Fibroblast of lung (primary cell): ENCODE results near the gene ANKRD52. TPM values are rescaled to one million over a fixed set of nuclear protein-coding genes. Genes with fewer than 3 reads are reported as not detected.

Experiments used
- DNase-seq, 2 donors: peaks; one replicate each; pipeline versions ENCODE4 v3.0.0 to v3.0.0-alpha.2; 2010; ENCODE audit warnings: low read depth in 2 of 2
- H2AFZ ChIP-seq: 2 replicates; pipeline ENCODE4 v1.5.1; 2012; ENCODE audit warnings: low read length, control low read depth, inconsistent platforms
- H3K27ac ChIP-seq: 2 replicates; pipeline ENCODE4 v1.5.1; 2011; ENCODE audit warnings: low read length, control low read depth; ENCODE audit not compliant: insufficient read depth
- H3K27me3 ChIP-seq: 2 replicates; pipeline ENCODE4 v1.5.1; 2011; ENCODE audit warnings: mild to moderate bottlenecking, low read length; ENCODE audit not compliant: control insufficient read depth, insufficient read depth
- H3K36me3 ChIP-seq: 2 replicates; pipeline ENCODE4 v1.5.1; 2011; ENCODE audit warnings: low read length; ENCODE audit not compliant: control insufficient read depth, insufficient read depth
- H3K4me1 ChIP-seq: 2 replicates; pipeline ENCODE4 v1.5.1; 2011; ENCODE audit warnings: low read length; ENCODE audit not compliant: control insufficient read depth, insufficient read depth; ENCODE audit errors: extremely low read depth
- H3K4me2 ChIP-seq: 2 replicates; pipeline ENCODE4 v1.5.1; 2011; ENCODE audit warnings: low read length, control low read depth; ENCODE audit not compliant: insufficient read depth; ENCODE audit errors: extremely low read depth
- H3K4me3 ChIP-seq, 4 experiments: fragments of 200-600 bp in 1 of 4; sonication (generic) in 1 of 4; replicated peaks in 1 of 4; 2 replicates each; pipeline ENCODE4 v1.5.1; 2011 to 2016; ENCODE audit warnings: low read length in 4 of 4, low read depth in 3 of 4, mild to moderate bottlenecking in 3 of 4, control low read depth in 2 of 4, inconsistent platforms in 1 of 4, mixed read lengths in 1 of 4; ENCODE audit not compliant: insufficient read depth in 1 of 4; ENCODE audit errors: control extremely low read depth in 1 of 4
- H3K79me2 ChIP-seq: 2 replicates; pipeline ENCODE4 v1.5.1; 2012; ENCODE audit warnings: mild to moderate bottlenecking, low read length, inconsistent platforms; ENCODE audit not compliant: control insufficient read depth, insufficient read depth
- H3K9ac ChIP-seq: 2 replicates; pipeline ENCODE4 v1.5.1; 2011; ENCODE audit warnings: mild to moderate bottlenecking, low read length, control low read depth; ENCODE audit not compliant: insufficient read depth
- H3K9me3 ChIP-seq: 2 replicates; pipeline ENCODE4 v1.5.1; 2012; ENCODE audit warnings: low read depth, low read length; ENCODE audit not compliant: control insufficient read depth, insufficient read depth
- H4K20me1 ChIP-seq: 2 replicates; pipeline ENCODE4 v1.5.1; 2011; ENCODE audit warnings: low read length; ENCODE audit not compliant: control insufficient read depth, insufficient read depth; ENCODE audit errors: extremely low read depth
- EZH2 ChIP-seq: IDR thresholded peaks from 2 replicates; pipeline ENCODE4 v1.5.1; 2012; ENCODE audit warnings: low read length, control low read depth, mild to moderate bottlenecking; ENCODE audit errors: missing control alignments
- polyA plus RNA-seq, 2 donors: library from polyadenylated mRNA; depleted of rRNA in 1 of 2; stranded (reverse) in 1 of 2; unstranded in 1 of 2; fragments of >200 nt; gene quantifications; 2 replicates each; pipeline ENCODE4 v1.2.1, GENCODE V29; 2011 to 2012; ENCODE audit warnings: missing spikeins in 1 of 2
- total RNA-seq: library from RNA; depleted of rRNA; stranded (reverse); fragments of >200 nt; gene quantifications from 2 replicates; pipeline ENCODE4 v1.2.1, GENCODE V29; 2014
- TF ChIP-seq, protein P1 (sequence below), 2 donors: IDR thresholded peaks in 1 of 2; conservative IDR thresholded peaks in 1 of 2; 1 replicate in 1 of 2; 2 replicates in 1 of 2; pipeline ENCODE4 v1.5.1; 2011 to 2012; ENCODE audit warnings: low read length in 2 of 2, control low read depth in 1 of 2, inconsistent platforms in 1 of 2, low read depth in 1 of 2, mild to moderate bottlenecking in 1 of 2

ANKRD52 gene
- total and polyA plus RNA-seq, 2 donors (not counting 1 experiment from before 2014, with no cell fraction given), result 12.2 to 14.9 TPM

DNA sequence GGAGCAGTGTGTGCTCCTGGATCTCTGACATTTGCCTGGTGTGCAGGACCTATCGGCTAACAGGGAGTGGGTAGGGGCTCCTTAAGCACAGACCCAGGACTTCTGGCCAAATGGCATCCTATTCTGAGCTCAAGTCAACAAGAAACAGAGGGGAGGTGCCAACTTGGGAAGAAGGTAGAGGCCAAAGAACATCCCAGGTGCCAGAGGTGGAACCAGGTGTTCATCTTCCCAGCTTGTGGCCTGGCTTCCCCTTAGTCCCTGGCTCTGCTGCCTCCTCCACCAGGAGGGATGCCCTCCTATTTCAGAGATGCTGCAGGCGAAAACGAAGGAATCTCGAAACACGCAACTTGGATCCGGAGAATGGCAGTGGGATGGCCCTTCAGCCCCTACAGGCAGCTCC, 22.1 kb downstream of the ANKRD52 start:
- Histone ChIP-seq H4K20me1 (no peaks in the 10 kb centered on the region), H3K4me2 (no peak overlapping the region), H3K27ac (no peak overlapping the region), H3K4me1 (no peaks in the 10 kb centered on the region), H3K9ac (no peak overlapping the region), H3K4me3 (no peak overlapping the region), H3K79me2 (no peaks in the 10 kb centered on the region), H2AFZ (no peak overlapping the region), H3K36me3 (peaks cover 8% of the 10 kb centered on the region), H3K27me3 (no peaks in the 10 kb centered on the region), H3K9me3 (no peaks in the 10 kb centered on the region)
- TF ChIP-seq, protein P1, sequence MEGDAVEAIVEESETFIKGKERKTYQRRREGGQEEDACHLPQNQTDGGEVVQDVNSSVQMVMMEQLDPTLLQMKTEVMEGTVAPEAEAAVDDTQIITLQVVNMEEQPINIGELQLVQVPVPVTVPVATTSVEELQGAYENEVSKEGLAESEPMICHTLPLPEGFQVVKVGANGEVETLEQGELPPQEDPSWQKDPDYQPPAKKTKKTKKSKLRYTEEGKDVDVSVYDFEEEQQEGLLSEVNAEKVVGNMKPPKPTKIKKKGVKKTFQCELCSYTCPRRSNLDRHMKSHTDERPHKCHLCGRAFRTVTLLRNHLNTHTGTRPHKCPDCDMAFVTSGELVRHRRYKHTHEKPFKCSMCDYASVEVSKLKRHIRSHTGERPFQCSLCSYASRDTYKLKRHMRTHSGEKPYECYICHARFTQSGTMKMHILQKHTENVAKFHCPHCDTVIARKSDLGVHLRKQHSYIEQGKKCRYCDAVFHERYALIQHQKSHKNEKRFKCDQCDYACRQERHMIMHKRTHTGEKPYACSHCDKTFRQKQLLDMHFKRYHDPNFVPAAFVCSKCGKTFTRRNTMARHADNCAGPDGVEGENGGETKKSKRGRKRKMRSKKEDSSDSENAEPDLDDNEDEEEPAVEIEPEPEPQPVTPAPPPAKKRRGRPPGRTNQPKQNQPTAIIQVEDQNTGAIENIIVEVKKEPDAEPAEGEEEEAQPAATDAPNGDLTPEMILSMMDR (conservative IDR thresholded peaks at IDR 0.05 in 1 of 2, IDR thresholded peaks at IDR 0.05 in 1 of 2; ENCODE audit: low read depth in 1 of 2, low read length in 2 of 2), result no peak
- no peak for DNase-seq

DNA sequence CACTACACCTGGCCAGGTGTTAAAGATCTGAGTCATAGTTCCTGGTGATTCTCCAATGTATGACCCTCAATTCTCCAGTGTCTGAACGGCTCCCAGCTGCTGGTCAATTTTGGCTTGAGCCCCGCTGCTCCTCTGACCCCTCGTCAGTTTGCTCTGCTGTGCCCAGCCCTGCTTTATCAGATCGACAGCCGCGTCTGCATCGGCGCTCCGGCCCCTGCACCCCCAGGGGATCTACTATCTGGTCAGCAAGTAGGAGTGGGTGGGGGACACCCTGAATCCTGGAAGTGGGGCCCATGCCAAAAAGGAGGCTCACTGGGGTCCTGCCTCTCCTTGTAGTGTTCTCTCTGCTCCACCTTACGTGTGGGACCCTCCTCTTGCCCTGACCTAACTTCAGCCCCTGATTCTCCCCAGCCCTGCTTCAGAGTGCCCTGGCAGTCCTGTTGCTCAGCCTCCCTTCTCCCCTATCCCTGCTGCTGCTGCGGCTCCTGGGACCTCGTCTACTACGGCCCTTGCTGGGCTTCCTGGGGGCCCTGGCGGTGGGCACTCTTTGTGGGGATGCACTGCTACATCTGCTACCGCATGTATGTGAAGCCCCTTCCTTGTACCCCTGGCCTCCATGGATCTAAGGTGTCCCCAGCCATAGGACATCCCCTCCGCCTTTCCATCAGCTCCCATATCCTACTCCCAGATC, 23.3 kb downstream of the ANKRD52 start:
- no peak for TF ChIP-seq EZH2
- TF ChIP-seq, protein P1 (conservative IDR thresholded peaks at IDR 0.05 in 1 of 2, IDR thresholded peaks at IDR 0.05 in 1 of 2; ENCODE audit: low read depth in 1 of 2, low read length in 2 of 2), result no peak
- DNase-seq, result no peak
- no peak overlapping the region for H3K27ac ChIP-seq

DNA sequence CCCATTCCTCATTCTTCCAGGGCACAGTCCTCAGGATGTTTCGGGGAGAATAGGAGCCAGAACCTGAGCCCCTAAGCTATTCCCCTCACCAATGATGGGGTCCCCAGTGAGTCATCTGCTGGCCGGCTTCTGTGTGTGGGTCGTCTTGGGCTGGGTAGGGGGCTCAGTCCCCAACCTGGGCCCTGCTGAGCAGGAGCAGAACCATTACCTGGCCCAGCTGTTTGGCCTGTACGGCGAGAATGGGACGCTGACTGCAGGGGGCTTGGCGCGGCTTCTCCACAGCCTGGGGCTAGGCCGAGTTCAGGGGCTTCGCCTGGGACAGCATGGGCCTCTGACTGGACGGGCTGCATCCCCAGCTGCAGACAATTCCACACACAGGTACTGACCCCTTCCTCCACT, 27.0 kb downstream of the ANKRD52 start:
- no peak overlapping the region for H3K27ac ChIP-seq
- peaks cover 1% of the 10 kb centered on the region for H3K36me3 ChIP-seq
- no peaks in the 10 kb centered on the region for H3K27me3 ChIP-seq
- H3K4me1 ChIP-seq, result no peaks in the 10 kb centered on the region
- no peak overlapping the region for H3K4me3 ChIP-seq
- no peaks in the 10 kb centered on the region for H3K79me2 ChIP-seq
- TF ChIP-seq, protein P1 (conservative IDR thresholded peaks at IDR 0.05 in 1 of 2, IDR thresholded peaks at IDR 0.05 in 1 of 2; ENCODE audit: low read depth in 1 of 2, low read length in 2 of 2), result no peak
- TF ChIP-seq EZH2, result no peak
- no peak overlapping the region for H3K9ac ChIP-seq
- no peak overlapping the region for H3K4me2 ChIP-seq
- no peaks in the 10 kb centered on the region for H4K20me1 ChIP-seq
- no peaks in the 10 kb centered on the region for H3K9me3 ChIP-seq
- H2AFZ ChIP-seq, result no peak overlapping the region
- DNase-seq, result no peak

More for the DNA sequence above, 23.3 kb downstream of the ANKRD52 start:
- H3K79me2 ChIP-seq, result no peaks in the 10 kb centered on the region
- no peaks in the 10 kb centered on the region for H3K27me3 ChIP-seq
- H4K20me1 ChIP-seq, result no peaks in the 10 kb centered on the region
- H3K4me2 ChIP-seq, result no peak overlapping the region
- H2AFZ ChIP-seq, result no peak overlapping the region
- no peaks in the 10 kb centered on the region for H3K4me1 ChIP-seq
- H3K36me3 ChIP-seq, result peaks cover 4% of the 10 kb centered on the region
- no peak overlapping the region for H3K9ac ChIP-seq
- H3K9me3 ChIP-seq, result no peaks in the 10 kb centered on the region
- H3K4me3 ChIP-seq, result no peak overlapping the region
